GM23338 (cell line): ENCODE data around the gene AKAP9. TPM values are rescaled to one million over a fixed set of nuclear protein-coding genes. Genes with fewer than 3 reads are reported as not detected.

Experiments used
- ATAC-seq: fragments of 200-7000 bp; cut with Tn5 transposase; 3 replicates; pipeline ENCODE4 v1.9.1; 2020
- DNase-seq: peaks from one replicate; pipeline ENCODE4 v3.0.0-alpha.2; 2015; ENCODE audit warnings: low spot score
- H2AFZ ChIP-seq: fragments of 200-600 bp; sonication (generic); 2 replicates; pipeline ENCODE4 v1.8.0; 2016; ENCODE audit warnings: antibody characterized with exemption, mild to moderate bottlenecking, moderate library complexity
- H3F3A ChIP-seq: fragments of 200-600 bp; sonication (generic); replicated peaks from 2 replicates; pipeline ENCODE4 v1.8.0; 2017; ENCODE audit warnings: antibody characterized with exemption, mixed run types, low read depth
- H3K27ac ChIP-seq: fragments of 200-600 bp; sonication (generic); 2 replicates; pipeline ENCODE4 v1.6.1; 2016; ENCODE audit warnings: low read depth
- H3K27me3 ChIP-seq: fragments of 200-600 bp; sonication (generic); 2 replicates; pipeline ENCODE4 v1.8.0; 2016; ENCODE audit warnings: mild to moderate bottlenecking, mixed run types, moderate library complexity; ENCODE audit not compliant: insufficient read depth
- H3K36me3 ChIP-seq: fragments of 200-600 bp; sonication (generic); 2 replicates; pipeline ENCODE4 v1.8.0; 2016; ENCODE audit warnings: mild to moderate bottlenecking; ENCODE audit not compliant: insufficient read depth
- H3K4me1 ChIP-seq: fragments of 200-600 bp; sonication (generic); 2 replicates; pipeline ENCODE4 v1.8.0; 2016; ENCODE audit warnings: mild to moderate bottlenecking, moderate library complexity; ENCODE audit not compliant: insufficient read depth
- H3K4me2 ChIP-seq: fragments of 200-600 bp; sonication (generic); 2 replicates; pipeline ENCODE4 v1.7.1; 2017; ENCODE audit warnings: mixed run types
- H3K4me3 ChIP-seq: fragments of 200-600 bp; sonication (generic); 2 replicates; pipeline ENCODE4 v1.6.1; 2016; ENCODE audit warnings: mixed run types
- H3K79me2 ChIP-seq: fragments of 200-600 bp; sonication (generic); replicated peaks from 2 replicates; pipeline ENCODE4 v1.8.0; 2017; ENCODE audit warnings: mild to moderate bottlenecking; ENCODE audit not compliant: insufficient read depth
- H3K9me2 ChIP-seq: fragments of 200-600 bp; sonication (generic); 2 replicates; pipeline ENCODE4 v1.8.0; 2017; ENCODE audit not compliant: insufficient read depth
- H4K20me1 ChIP-seq: fragments of 200-600 bp; sonication (generic); replicated peaks from 2 replicates; pipeline ENCODE4 v1.8.0; 2017; ENCODE audit warnings: mild to moderate bottlenecking; ENCODE audit not compliant: insufficient read depth
- H3K27ac Mint-ChIP-seq: 2 replicates; pipeline ENCODE4 v1.8.0; 2020; ENCODE audit warnings: inconsistent platforms, mild to moderate bottlenecking, moderate library complexity, mixed read lengths
- H3K27me3 Mint-ChIP-seq: 3 replicates; pipeline ENCODE4 v1.8.0; 2022; ENCODE audit warnings: low read depth, mild to moderate bottlenecking, moderate library complexity, mixed read lengths, inconsistent platforms; ENCODE audit not compliant: insufficient read depth, poor library complexity
- H3K36me3 Mint-ChIP-seq: 3 replicates; pipeline ENCODE4 v1.8.0; 2021; ENCODE audit warnings: low read depth, mild to moderate bottlenecking, inconsistent platforms, moderate library complexity, mixed read lengths
- H3K4me1 Mint-ChIP-seq: 3 replicates; pipeline ENCODE4 v1.8.0; 2020; ENCODE audit warnings: mild to moderate bottlenecking, inconsistent platforms, mixed read lengths
- H3K4me3 Mint-ChIP-seq: 3 replicates; pipeline ENCODE4 v1.8.0; 2021; ENCODE audit warnings: moderate library complexity, mild to moderate bottlenecking, inconsistent platforms, mixed read lengths
- H3K9me3 Mint-ChIP-seq: 3 replicates; pipeline ENCODE4 v1.8.0; 2020; ENCODE audit warnings: moderate library complexity, mild to moderate bottlenecking, inconsistent platforms, mixed read lengths
- CREB1 ChIP-seq: fragments of 250-450 bp; sonication (Bioruptor Pico); IDR thresholded peaks from 2 replicates; pipeline ENCODE4 v1.5.0; 2020; ENCODE audit warnings: low read depth, mild to moderate bottlenecking, moderate library complexity
- CTCF ChIP-seq, 2 experiments: fragments of 200-600 bp in 1 of 2; sonication (generic) in 1 of 2; conservative IDR thresholded peaks; 2 replicates each; pipeline versions ENCODE4 v1.5.1 to v1.6.1; 2016 to 2017; ENCODE audit warnings: antibody characterized with exemption in 2 of 2, low read depth in 2 of 2, mild to moderate bottlenecking in 2 of 2, moderate library complexity in 1 of 2
- ETS1 ChIP-seq: IDR thresholded peaks from 2 replicates; pipeline ENCODE4 v1.6.1; 2016; ENCODE audit warnings: antibody characterized with exemption
- EZH2 ChIP-seq: fragments of 200-600 bp; sonication (generic); IDR thresholded peaks from one replicate; pipeline ENCODE4 v1.8.0; 2017; ENCODE audit warnings: antibody characterized with exemption, mild to moderate bottlenecking, low read depth; ENCODE audit not compliant: unreplicated experiment
- EZH2phosphoT487 ChIP-seq: fragments of 200-600 bp; sonication (generic); IDR thresholded peaks from one replicate; pipeline ENCODE4 v1.8.1; 2018; ENCODE audit warnings: antibody characterized with exemption; ENCODE audit not compliant: unreplicated experiment
- JUNB ChIP-seq: IDR thresholded peaks from one replicate; pipeline ENCODE4 v1.6.1; 2016; ENCODE audit warnings: antibody characterized with exemption; ENCODE audit not compliant: unreplicated experiment
- NANOG ChIP-seq: IDR thresholded peaks from 2 replicates; pipeline ENCODE4 v1.6.1; 2016; ENCODE audit warnings: antibody characterized with exemption, borderline replicate concordance
- POLR2AphosphoS5 ChIP-seq: IDR thresholded peaks from 2 replicates; pipeline ENCODE4 v1.6.1; 2016; ENCODE audit warnings: antibody characterized with exemption, low read depth
- STAT1 ChIP-seq: IDR thresholded peaks from one replicate; pipeline ENCODE4 v1.6.1; 2016; ENCODE audit warnings: antibody characterized with exemption; ENCODE audit not compliant: unreplicated experiment
- ZNF114 ChIP-seq: fragments of 250-450 bp; sonication (Bioruptor Pico); IDR thresholded peaks from 2 replicates; pipeline ENCODE4 v1.5.0; 2020; ENCODE audit warnings: mild to moderate bottlenecking, moderate library complexity
- ZNF331 ChIP-seq: fragments of 250-450 bp; sonication (Bioruptor Pico); IDR thresholded peaks from 2 replicates; pipeline ENCODE4 v1.5.0; 2020; ENCODE audit warnings: low read depth, mild to moderate bottlenecking, moderate library complexity
- ZNF462 ChIP-seq: fragments of 250-450 bp; sonication (Bioruptor Pico); IDR thresholded peaks from 2 replicates; pipeline ENCODE4 v1.5.0; 2020; ENCODE audit warnings: mild to moderate bottlenecking, moderate library complexity
- polyA plus RNA-seq: library from polyadenylated mRNA; unstranded; fragments of >200 nt; fragmentation: Nextera tagmentation; extraction: Ambion mirVana; gene quantifications from 2 replicates; pipeline ENCODE4 v1.2.1, GENCODE V29; 2016
- total RNA-seq: library from RNA; depleted of rRNA; stranded (reverse); fragments of >200 nt; shearing (Covaris generic); gene quantifications from 2 replicates; pipeline ENCODE4 v1.2.3, GENCODE V29; 2014
- TF ChIP-seq, protein P1 (sequence below): IDR thresholded peaks from one replicate; pipeline ENCODE4 v1.6.1; 2018; ENCODE audit warnings: antibody characterized with exemption; ENCODE audit not compliant: unreplicated experiment

The AKAP9 gene
- total and polyA plus RNA-seq, 2 experiments from 2014 or later: 33.5 to 67.4 TPM

- TF ChIP-seq NANOG (no peak), JUNB (no peak), POLR2AphosphoS5 (no peak), EZH2phosphoT487 (no peak), CTCF (conservative IDR thresholded peaks at IDR 0.05; ENCODE audit: low read depth in 2 of 2) (no peak), STAT1 (no peak)
Observed at GRCh38 chr7:92110857-92111256, 170.2 kb downstream of the AKAP9 start (continued).

DNA sequence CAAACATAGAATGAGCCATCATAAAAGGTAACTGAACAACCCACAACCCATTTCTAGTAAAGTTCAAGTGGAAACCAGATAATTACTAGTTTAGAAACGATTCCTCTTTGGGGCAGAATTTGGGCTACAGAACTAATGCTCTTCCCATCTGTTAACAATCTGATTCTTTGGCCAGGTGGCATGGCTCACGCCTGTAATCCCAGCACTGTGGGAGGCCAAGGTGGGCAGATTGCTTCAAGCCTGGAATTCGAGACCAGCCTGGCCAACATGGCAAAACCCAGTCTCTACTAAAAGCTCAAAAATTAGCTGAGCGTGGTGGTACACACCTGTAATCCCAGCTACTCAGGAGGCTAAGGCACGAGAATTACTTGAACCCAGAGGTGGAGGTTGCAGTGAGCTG, 175.2 kb downstream of the AKAP9 start:
- no peak overlapping the region for H2AFZ ChIP-seq
- H3F3A ChIP-seq: no peaks in the 10 kb centered on the region
- no peak for DNase-seq
- Mint-ChIP-seq H3K4me3 (no peak overlapping the region), H3K4me1 (no peaks in the 10 kb centered on the region), H3K27me3 (no peaks in the 10 kb centered on the region), H3K27ac (no peak overlapping the region), H3K9me3 (no peaks in the 10 kb centered on the region), H3K36me3 (peaks cover 37% of the 10 kb centered on the region)
- no peaks in the 10 kb centered on the region for H3K4me1 ChIP-seq
- peaks cover 37% of the 10 kb centered on the region; the same call in 1 of the 2 replicates for H3K36me3 ChIP-seq
- no peaks in the 10 kb centered on the region for H3K9me2 ChIP-seq
- no peak for ATAC-seq
- H3K27ac ChIP-seq: no peak overlapping the region
- H3K27me3 ChIP-seq: no peaks in the 10 kb centered on the region
- H3K79me2 ChIP-seq: peaks cover 43% of the 10 kb centered on the region
- peaks cover 20% of the 10 kb centered on the region for H4K20me1 ChIP-seq
- H3K4me3 ChIP-seq: no peak overlapping the region
- no peak overlapping the region for H3K4me2 ChIP-seq
- TF ChIP-seq STAT1: no peak
- no peak for TF ChIP-seq ZNF114 (CRISPR knock-in tag)
- TF ChIP-seq ETS1: no peak
- TF ChIP-seq ZNF462 (CRISPR knock-in tag): no peak
- no peak for TF ChIP-seq EZH2phosphoT487
- TF ChIP-seq JUNB: no peak
- no peak for TF ChIP-seq NANOG
- TF ChIP-seq CREB1: no peak
- TF ChIP-seq ZNF331 (CRISPR knock-in tag): no peak
- TF ChIP-seq EZH2: no peak
- TF ChIP-seq, protein P1, sequence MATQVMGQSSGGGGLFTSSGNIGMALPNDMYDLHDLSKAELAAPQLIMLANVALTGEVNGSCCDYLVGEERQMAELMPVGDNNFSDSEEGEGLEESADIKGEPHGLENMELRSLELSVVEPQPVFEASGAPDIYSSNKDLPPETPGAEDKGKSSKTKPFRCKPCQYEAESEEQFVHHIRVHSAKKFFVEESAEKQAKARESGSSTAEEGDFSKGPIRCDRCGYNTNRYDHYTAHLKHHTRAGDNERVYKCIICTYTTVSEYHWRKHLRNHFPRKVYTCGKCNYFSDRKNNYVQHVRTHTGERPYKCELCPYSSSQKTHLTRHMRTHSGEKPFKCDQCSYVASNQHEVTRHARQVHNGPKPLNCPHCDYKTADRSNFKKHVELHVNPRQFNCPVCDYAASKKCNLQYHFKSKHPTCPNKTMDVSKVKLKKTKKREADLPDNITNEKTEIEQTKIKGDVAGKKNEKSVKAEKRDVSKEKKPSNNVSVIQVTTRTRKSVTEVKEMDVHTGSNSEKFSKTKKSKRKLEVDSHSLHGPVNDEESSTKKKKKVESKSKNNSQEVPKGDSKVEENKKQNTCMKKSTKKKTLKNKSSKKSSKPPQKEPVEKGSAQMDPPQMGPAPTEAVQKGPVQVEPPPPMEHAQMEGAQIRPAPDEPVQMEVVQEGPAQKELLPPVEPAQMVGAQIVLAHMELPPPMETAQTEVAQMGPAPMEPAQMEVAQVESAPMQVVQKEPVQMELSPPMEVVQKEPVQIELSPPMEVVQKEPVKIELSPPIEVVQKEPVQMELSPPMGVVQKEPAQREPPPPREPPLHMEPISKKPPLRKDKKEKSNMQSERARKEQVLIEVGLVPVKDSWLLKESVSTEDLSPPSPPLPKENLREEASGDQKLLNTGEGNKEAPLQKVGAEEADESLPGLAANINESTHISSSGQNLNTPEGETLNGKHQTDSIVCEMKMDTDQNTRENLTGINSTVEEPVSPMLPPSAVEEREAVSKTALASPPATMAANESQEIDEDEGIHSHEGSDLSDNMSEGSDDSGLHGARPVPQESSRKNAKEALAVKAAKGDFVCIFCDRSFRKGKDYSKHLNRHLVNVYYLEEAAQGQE: no peak
- TF ChIP-seq POLR2AphosphoS5: no peak
